Body of pancreas (tissue), 4 donors: Measurements from ENCODE around the gene IL19. TPM values are rescaled to one million over a fixed set of nuclear protein-coding genes. Genes with fewer than 3 reads are reported as not detected.

Experiments
- ATAC-seq: fragments of 150-250 bp; one replicate; pipeline ENCODE4 v1.9.1; 2016
- DNase-seq, 4 donors: peaks; one replicate each; pipeline ENCODE4 v3.0.0-alpha.2; 2019
- H3K27ac ChIP-seq, 4 donors: fragments of 200-600 bp; sonication (generic); 1 replicate in 3 of 4; 2 replicates in 1 of 4; pipeline versions ENCODE4 v1.5.1 to v1.6.1; 2016 to 2019; ENCODE audit warnings: mild to moderate bottlenecking in 1 of 4, mixed read lengths in 1 of 4, moderate library complexity in 1 of 4
- H3K27me3 ChIP-seq, 2 donors: fragments of 200-600 bp; sonication (generic); one replicate each; pipeline ENCODE4 v1.6.0; 2016; ENCODE audit warnings: mild to moderate bottlenecking in 1 of 2
- H3K36me3 ChIP-seq, 2 donors: fragments of 200-600 bp; sonication (generic); replicated peaks in 1 of 2; 2 replicates each; pipeline ENCODE4 v1.5.1; 2016; ENCODE audit warnings: low read depth in 2 of 2; ENCODE audit not compliant: insufficient read depth in 1 of 2
- H3K4me1 ChIP-seq: fragments of 200-600 bp; sonication (generic); one replicate; pipeline ENCODE4 v1.6.0; 2016
- H3K4me3 ChIP-seq, 2 donors: fragments of 200-600 bp; sonication (generic); 1 replicate in 1 of 2; 2 replicates in 1 of 2; pipeline ENCODE4 v1.5.1; 2016 to 2019
- H3K9me3 ChIP-seq, 3 donors: fragments of 200-600 bp; sonication (generic); 1 replicate in 2 of 3; 2 replicates in 1 of 3; pipeline ENCODE4 v1.5.1; 2016
- POLR2A ChIP-seq, 3 donors: fragments of 450-650 bp; IDR thresholded peaks; one replicate each; pipeline ENCODE4 v1.6.1; 2016; ENCODE audit warnings: antibody characterized with exemption in 3 of 3, mild to moderate bottlenecking in 2 of 3
- whole genome bisulfite sequencing, 2 donors: methylation state at CpG; one replicate each; pipeline ENCODE4 v1.1.5; 2017; 5-methylcytosine and 5-hydroxymethylcytosine counted together
- intact Hi-C: fragments of 100-400 bp; cut with DNase I; formaldehyde crosslinking; loops from one replicate; pipeline ENCODE4 v1.15.1; 2023
- total RNA-seq, 2 donors: library from RNA; depleted of rRNA; stranded (reverse); fragments of >200 nt; gene quantifications; one replicate each; pipeline ENCODE4 v1.1.0, GENCODE V29; 2016
- TF ChIP-seq, protein P1 (sequence below), 7 experiments: fragments of 450-650 bp in 4 of 7; fragments of 200-600 bp in 3 of 7; sonication (generic) in 3 of 7; IDR thresholded peaks; one replicate each; pipeline ENCODE4 v1.5.1; 2016 to 2019; ENCODE audit warnings: antibody characterized with exemption in 7 of 7

IL19 gene
- total RNA-seq, 2 donors from 2014 or later: not detected

DNA sequence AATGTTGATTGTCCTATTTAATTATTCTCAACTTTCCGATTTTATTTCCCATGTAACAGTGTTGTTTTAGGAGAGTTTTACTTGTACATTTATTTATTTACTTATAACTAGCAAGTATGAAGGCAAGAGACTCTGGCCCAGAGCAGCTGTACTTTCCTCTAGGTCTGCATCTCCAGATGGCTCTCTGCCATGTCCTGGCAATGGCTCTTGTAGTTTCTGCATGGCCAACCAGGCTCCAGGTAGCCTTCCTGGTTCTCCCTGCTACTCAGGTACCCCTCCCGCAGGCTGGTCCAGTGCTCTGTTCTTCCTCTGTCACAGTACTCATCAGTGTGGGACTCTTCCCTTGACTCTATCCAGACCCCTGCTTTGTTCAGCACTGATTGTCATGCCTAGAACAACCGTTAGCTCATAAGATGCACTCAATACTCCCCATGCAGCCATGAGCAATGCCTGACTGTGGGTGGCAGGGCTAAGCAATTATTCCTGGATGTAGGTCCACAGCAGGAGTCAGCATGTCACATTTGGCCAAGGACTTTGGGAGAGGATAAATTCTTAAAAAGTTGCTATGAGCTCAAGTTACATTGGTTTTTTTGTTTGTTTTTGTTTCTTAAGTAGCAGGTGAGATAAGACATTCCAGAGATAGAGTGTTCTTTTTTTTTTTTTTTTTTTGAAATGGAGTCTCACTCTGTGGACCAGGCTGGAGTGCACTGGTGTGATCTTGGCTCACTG lies 84.0 kb downstream of the IL19 start:
- DNase-seq (peak; percentile 55 to 79 (median 68)), ATAC-seq (peak; percentile 40)
- no peak overlapping the region for H3K4me3 ChIP-seq
- H3K36me3 ChIP-seq: no peaks in the 10 kb centered on the region
- no peaks in the 10 kb centered on the region for H3K9me3 ChIP-seq
- no peak overlapping the region for H3K27ac ChIP-seq
- intact Hi-C loops: no loop called here
- WGBS, 2 donors: 53 to 59% methylated on average over 3 of the region's 3 CpGs
- no peaks in the 10 kb centered on the region for H3K4me1 ChIP-seq
- no peaks in the 10 kb centered on the region for H3K27me3 ChIP-seq
- no peak for TF ChIP-seq POLR2A (IDR thresholded peaks at IDR 0.05)
- TF ChIP-seq, protein P1, sequence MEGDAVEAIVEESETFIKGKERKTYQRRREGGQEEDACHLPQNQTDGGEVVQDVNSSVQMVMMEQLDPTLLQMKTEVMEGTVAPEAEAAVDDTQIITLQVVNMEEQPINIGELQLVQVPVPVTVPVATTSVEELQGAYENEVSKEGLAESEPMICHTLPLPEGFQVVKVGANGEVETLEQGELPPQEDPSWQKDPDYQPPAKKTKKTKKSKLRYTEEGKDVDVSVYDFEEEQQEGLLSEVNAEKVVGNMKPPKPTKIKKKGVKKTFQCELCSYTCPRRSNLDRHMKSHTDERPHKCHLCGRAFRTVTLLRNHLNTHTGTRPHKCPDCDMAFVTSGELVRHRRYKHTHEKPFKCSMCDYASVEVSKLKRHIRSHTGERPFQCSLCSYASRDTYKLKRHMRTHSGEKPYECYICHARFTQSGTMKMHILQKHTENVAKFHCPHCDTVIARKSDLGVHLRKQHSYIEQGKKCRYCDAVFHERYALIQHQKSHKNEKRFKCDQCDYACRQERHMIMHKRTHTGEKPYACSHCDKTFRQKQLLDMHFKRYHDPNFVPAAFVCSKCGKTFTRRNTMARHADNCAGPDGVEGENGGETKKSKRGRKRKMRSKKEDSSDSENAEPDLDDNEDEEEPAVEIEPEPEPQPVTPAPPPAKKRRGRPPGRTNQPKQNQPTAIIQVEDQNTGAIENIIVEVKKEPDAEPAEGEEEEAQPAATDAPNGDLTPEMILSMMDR (IDR thresholded peaks at IDR 0.05): no peak

GRCh38 chr1:206855859-206856258 lies 85.3 kb downstream of the IL19 start:
- DNase-seq (no peak), ATAC-seq (no peak)
- Histone ChIP-seq H3K4me1 (no peaks in the 10 kb centered on the region), H3K27me3 (no peaks in the 10 kb centered on the region), H3K9me3 (no peaks in the 10 kb centered on the region), H3K4me3 (no peak overlapping the region), H3K36me3 (no peaks in the 10 kb centered on the region), H3K27ac (no peak overlapping the region)
- no peak for TF ChIP-seq POLR2A (IDR thresholded peaks at IDR 0.05)
- TF ChIP-seq, protein P1 (IDR thresholded peaks at IDR 0.05): no peak
- intact Hi-C loops: no loop called here
- WGBS, 2 donors: 81 to 95% methylated on average over 2 of the region's 2 CpGs

GRCh38 chr1:206856674-206857464 lies 86.3 kb downstream of the IL19 start:
- intact Hi-C loops: no loop called here
- TF ChIP-seq, protein P1 (IDR thresholded peaks at IDR 0.05): peak in 1 of 7 experiments; percentile 17
- TF ChIP-seq POLR2A (IDR thresholded peaks at IDR 0.05): no peak
- no peaks in the 10 kb centered on the region for H3K36me3 ChIP-seq

GRCh38 chr1:206859082-206859521 lies 88.5 kb downstream of the IL19 start:
- Histone ChIP-seq H3K4me1 (no peaks in the 10 kb centered on the region), H3K27me3 (no peaks in the 10 kb centered on the region), H3K36me3 (no peaks in the 10 kb centered on the region), H3K27ac (no peak overlapping the region), H3K4me3 (no peak overlapping the region), H3K9me3 (no peaks in the 10 kb centered on the region)
- no peak for ATAC-seq
- WGBS, 2 donors: 70 to 73% methylated on average over 5 of the region's 5 CpGs
- TF ChIP-seq, protein P1 (IDR thresholded peaks at IDR 0.05): no peak
- peak in 1 of 4 donors; percentile 30 for DNase-seq
- intact Hi-C loops: no loop called here

More at GRCh38 chr1:206856674-206857464, 86.3 kb downstream of the IL19 start:
- Histone ChIP-seq H3K4me1 (no peaks in the 10 kb centered on the region), H3K27me3 (no peaks in the 10 kb centered on the region), H3K27ac (no peak overlapping the region), H3K9me3 (no peaks in the 10 kb centered on the region), H3K4me3 (no peak overlapping the region)
- no peak for DNase-seq
- no peak for ATAC-seq
- WGBS, 2 donors: 85 to 86% methylated on average over 5 of the region's 5 CpGs
